Measurements from ENCODE around the gene IQCF2. TPM values are rescaled to one million over a fixed set of nuclear protein-coding genes. Genes with fewer than 3 reads are reported as not detected.
A peak's percentile ranks its signal among the peaks of the same experiment; 100 is the strongest.

Gene IQCF2
- total RNA-seq, 1 experiment from 2014 or later = not detected

DNA sequence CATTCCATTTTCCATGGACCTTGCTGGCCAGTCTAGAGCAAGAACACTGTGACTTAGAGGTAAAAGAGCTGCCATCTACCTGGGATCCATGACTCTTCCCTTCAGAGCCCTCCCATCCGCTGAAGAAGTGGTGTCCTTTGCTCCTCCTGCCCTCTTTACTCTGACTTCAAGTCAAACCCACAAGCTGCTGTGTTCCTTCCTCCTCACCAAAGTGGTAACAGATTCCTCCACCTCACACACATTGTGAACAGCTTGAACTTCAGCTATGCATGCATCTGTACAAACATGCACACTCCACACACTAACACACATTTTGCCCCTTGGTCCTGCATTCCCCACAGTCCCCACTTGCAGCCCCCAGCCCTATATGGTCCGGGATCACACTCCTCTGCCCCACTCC lies 13.0 kb downstream of the IQCF2 start:
- ATAC-seq = no peak
- Histone ChIP-seq H3K27ac (ENCODE audit: low read length) (no peak overlapping the region), H3K27me3 (ENCODE audit: low read length) (peaks cover 3% of the 10 kb centered on the region; the same call in 1 of the 2 replicates), H3K4me1 (ENCODE audit: insufficient read depth, low read length) (peaks cover 7% of the 10 kb centered on the region; the same call in 1 of the 2 replicates), H3K36me3 (ENCODE audit: low read depth, low read length) (no peaks in the 10 kb centered on the region), H3K4me3 (ENCODE audit: low read length) (no peak overlapping the region), H3K4me2 (ENCODE audit: low read length) (0 out of 2 replicates have a peak overlapping the region, but pooled peaks have one; percentile 10), H4K20me1 (ENCODE audit: low read length) (no peaks in the 10 kb centered on the region), H3K9ac (ENCODE audit: low read length) (no peak overlapping the region), H2AFZ (ENCODE audit: low read length) (no peak overlapping the region), H3K9me3 (ENCODE audit: low read length) (no peaks in the 10 kb centered on the region), H3K79me2 (ENCODE audit: low read length) (no peaks in the 10 kb centered on the region), H3K9me2 (replicated peaks; ENCODE audit: low read length) (no peaks in the 10 kb centered on the region), H3F3A (ENCODE audit: low read length, unreplicated experiment) (no peaks in the 10 kb centered on the region)
- POLR2A ChIA-PET (ENCODE audit: unreplicated experiment) = no interaction called here
- BruUV-seq (replicated peaks) = no TSS peak
- TF ChIP-seq EZH2phosphoT487 (IDR thresholded peaks at IDR 0.05; ENCODE audit: borderline replicate concordance, low read length) (no peak), EZH2 (IDR thresholded peaks at IDR 0.05; ENCODE audit: low read length, unreplicated experiment) (no peak)
- TF ChIP-seq, protein P1, sequence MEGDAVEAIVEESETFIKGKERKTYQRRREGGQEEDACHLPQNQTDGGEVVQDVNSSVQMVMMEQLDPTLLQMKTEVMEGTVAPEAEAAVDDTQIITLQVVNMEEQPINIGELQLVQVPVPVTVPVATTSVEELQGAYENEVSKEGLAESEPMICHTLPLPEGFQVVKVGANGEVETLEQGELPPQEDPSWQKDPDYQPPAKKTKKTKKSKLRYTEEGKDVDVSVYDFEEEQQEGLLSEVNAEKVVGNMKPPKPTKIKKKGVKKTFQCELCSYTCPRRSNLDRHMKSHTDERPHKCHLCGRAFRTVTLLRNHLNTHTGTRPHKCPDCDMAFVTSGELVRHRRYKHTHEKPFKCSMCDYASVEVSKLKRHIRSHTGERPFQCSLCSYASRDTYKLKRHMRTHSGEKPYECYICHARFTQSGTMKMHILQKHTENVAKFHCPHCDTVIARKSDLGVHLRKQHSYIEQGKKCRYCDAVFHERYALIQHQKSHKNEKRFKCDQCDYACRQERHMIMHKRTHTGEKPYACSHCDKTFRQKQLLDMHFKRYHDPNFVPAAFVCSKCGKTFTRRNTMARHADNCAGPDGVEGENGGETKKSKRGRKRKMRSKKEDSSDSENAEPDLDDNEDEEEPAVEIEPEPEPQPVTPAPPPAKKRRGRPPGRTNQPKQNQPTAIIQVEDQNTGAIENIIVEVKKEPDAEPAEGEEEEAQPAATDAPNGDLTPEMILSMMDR (conservative IDR thresholded peaks at IDR 0.05; ENCODE audit: low read depth, low read length) = no peak
- no peak for DNase-seq
- CTCF ChIA-PET = no interaction called here
- intact Hi-C loops (cut with micrococcal nuclease) = no loop called here

DNA sequence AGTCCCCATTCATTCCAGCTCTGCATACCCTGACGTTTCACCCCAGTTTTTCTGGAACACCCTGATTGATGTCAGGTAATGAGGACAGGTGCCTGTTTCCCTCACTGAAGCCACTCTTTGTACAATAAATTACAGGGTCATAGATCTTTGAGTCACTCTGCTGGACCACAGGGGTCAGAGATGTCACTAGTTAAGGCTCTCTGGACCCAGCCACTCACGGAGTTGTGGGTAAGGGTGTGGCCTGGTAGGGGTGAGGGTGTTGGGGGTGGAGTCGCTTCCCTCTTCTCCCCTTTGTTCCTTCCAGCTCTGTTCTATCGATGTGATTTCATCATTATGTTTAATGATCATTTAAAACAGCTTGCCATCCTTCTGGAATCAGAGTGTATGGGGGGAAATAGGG lies 13.5 kb downstream of the IQCF2 start:
- H3K4me2 ChIP-seq (ENCODE audit: low read length) = peak overlapping the region; percentile 10; the same call in 1 of the 2 replicates
- intact Hi-C loops (cut with micrococcal nuclease) = no loop called here
- H3K9me2 ChIP-seq (replicated peaks; ENCODE audit: low read length) = no peaks in the 10 kb centered on the region
- BruUV-seq (replicated peaks) = no TSS peak
- no peaks in the 10 kb centered on the region for H3K9me3 ChIP-seq (ENCODE audit: low read length)
- no peaks in the 10 kb centered on the region for H3K36me3 ChIP-seq (ENCODE audit: low read depth, low read length)
- H3K27me3 ChIP-seq (ENCODE audit: low read length) = no peaks in the 10 kb centered on the region
- no peaks in the 10 kb centered on the region for H3F3A ChIP-seq (ENCODE audit: low read length, unreplicated experiment)
- H2AFZ ChIP-seq (ENCODE audit: low read length) = no peak overlapping the region
- H3K4me1 ChIP-seq (ENCODE audit: insufficient read depth, low read length) = peaks cover 7% of the 10 kb centered on the region; the same call in 1 of the 2 replicates
- ChIA-PET CTCF (no interaction called here), POLR2A (ENCODE audit: unreplicated experiment) (no interaction called here)
- H3K27ac ChIP-seq (ENCODE audit: low read length) = no peak overlapping the region
- ATAC-seq = no peak
- no peak overlapping the region for H3K9ac ChIP-seq (ENCODE audit: low read length)
- peak; percentile 29 for DNase-seq
- H4K20me1 ChIP-seq (ENCODE audit: low read length) = no peaks in the 10 kb centered on the region
- H3K4me3 ChIP-seq (ENCODE audit: low read length) = no peak overlapping the region
- TF ChIP-seq EZH2 (IDR thresholded peaks at IDR 0.05; ENCODE audit: low read length, unreplicated experiment) (no peak), EZH2phosphoT487 (IDR thresholded peaks at IDR 0.05; ENCODE audit: borderline replicate concordance, low read length) (no peak)
- TF ChIP-seq, protein P1 (conservative IDR thresholded peaks at IDR 0.05; ENCODE audit: low read depth, low read length) = no peak
- H3K79me2 ChIP-seq (ENCODE audit: low read length) = no peaks in the 10 kb centered on the region

DNA sequence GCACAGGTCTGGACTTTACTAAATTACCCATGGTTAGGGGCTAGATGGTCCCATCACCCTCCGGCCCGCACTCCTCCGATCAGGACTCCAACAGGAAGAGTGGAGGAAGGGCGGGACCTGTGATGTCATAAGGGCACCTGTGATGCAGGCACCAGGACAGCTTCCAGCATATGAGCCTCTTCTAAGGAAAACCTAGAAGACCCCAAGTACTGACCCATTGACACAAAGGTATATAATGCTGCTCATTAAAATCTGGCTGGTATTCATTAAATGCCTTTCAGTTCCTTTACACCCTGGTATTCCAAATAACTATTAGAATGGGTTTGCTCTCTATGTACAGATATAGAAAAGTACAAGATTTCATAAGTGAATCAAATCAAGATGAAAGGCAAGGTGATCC lies 14.1 kb downstream of the IQCF2 start, which contains the start of gene IQCF5:
Gene IQCF5, minus strand, starts transcription at position 101 of the 400 bp plus-strand sequence. Its CDS starts 70 bp downstream, at position 31.
- Histone ChIP-seq H3K4me1 (ENCODE audit: insufficient read depth, low read length) (peaks cover 7% of the 10 kb centered on the region; the same call in 1 of the 2 replicates), H3K27me3 (ENCODE audit: low read length) (no peaks in the 10 kb centered on the region), H3K4me2 (ENCODE audit: low read length) (peak within 1 kb of the TSS; percentile 10; the same call in 1 of the 2 replicates), H3K9me2 (replicated peaks; ENCODE audit: low read length) (no peaks in the 10 kb centered on the region), H3K79me2 (ENCODE audit: low read length) (no peaks in the 10 kb centered on the region), H3K4me3 (ENCODE audit: low read length) (no peak within 1 kb of the TSS), H3K36me3 (ENCODE audit: low read depth, low read length) (no peaks in the 10 kb centered on the region), H3F3A (ENCODE audit: low read length, unreplicated experiment) (no peaks in the 10 kb centered on the region), H3K9ac (ENCODE audit: low read length) (no peak within 1 kb of the TSS), H4K20me1 (ENCODE audit: low read length) (no peaks in the 10 kb centered on the region), H2AFZ (ENCODE audit: low read length) (no peak within 1 kb of the TSS), H3K9me3 (ENCODE audit: low read length) (no peaks in the 10 kb centered on the region), H3K27ac (ENCODE audit: low read length) (no peak within 1 kb of the TSS)
- ChIA-PET POLR2A (ENCODE audit: unreplicated experiment) (no interaction called here), CTCF (no interaction called here)
- DNase-seq = no peak
- TF ChIP-seq, protein P1 (conservative IDR thresholded peaks at IDR 0.05; ENCODE audit: low read depth, low read length) = no peak
- TF ChIP-seq EZH2 (IDR thresholded peaks at IDR 0.05; ENCODE audit: low read length, unreplicated experiment) (no peak), EZH2phosphoT487 (IDR thresholded peaks at IDR 0.05; ENCODE audit: borderline replicate concordance, low read length) (no peak)
- no TSS peak for BruUV-seq (replicated peaks)
- intact Hi-C loops (cut with micrococcal nuclease) = no loop called here
- ATAC-seq = no peak
